Suprapubic skin (tissue), 3 donors: ENCODE data around the gene TMEM131.

Experiments
- CTCF ChIP-seq, 2 donors: fragments of 200-600 bp in 1 of 2; fragments of 450-650 bp in 1 of 2; sonication (generic) in 1 of 2; IDR thresholded peaks; one replicate each; pipeline ENCODE4 v1.5.1; 2016 to 2019; ENCODE audit warnings: antibody characterized with exemption in 2 of 2, mild to moderate bottlenecking in 1 of 2, moderate library complexity in 1 of 2
- POLR2AphosphoS5 ChIP-seq, 3 donors: sonication (generic); formaldehyde crosslinking; IDR thresholded peaks; one replicate each; pipeline ENCODE4 v1.6.1; 2017; ENCODE audit warnings: antibody characterized with exemption in 3 of 3

GRCh38 chr2:97720746-97721145, 275.0 kb downstream of the TMEM131 start:
- TF ChIP-seq CTCF (IDR thresholded peaks at IDR 0.05) = no peak
- TF ChIP-seq POLR2AphosphoS5 (IDR thresholded peaks at IDR 0.05) = no peak
